Caco-2 (cell line): ENCODE measurements around the gene SCTR. TPM values are rescaled to one million over a fixed set of nuclear protein-coding genes. Genes with fewer than 3 reads are reported as not detected.

Experiments used
- BruUV-seq: library from RNA; stranded (reverse); fragments of 400-500 nt; replicated peaks from 2 replicates; lab custom pipeline; 2021; lab: Mats Ljungman, UMichigan
- CTCF ChIA-PET: fragments of 300-600 bp; sonication (Branson Sonifier 250); formaldehyde crosslinking; loops from one replicate; lab custom pipeline; 2022; ENCODE audit warnings: antibody characterized with exemption; lab: Charles Lee
- POLR2A ChIA-PET: fragments of 300-600 bp; sonication (Branson Sonifier 250); formaldehyde crosslinking; loops from one replicate; lab custom pipeline; 2022; ENCODE audit warnings: antibody characterized with exemption; lab: Charles Lee
- DNase-seq, 2 experiments: peaks; one replicate each; pipeline versions ENCODE4 v3.0.0 to v3.0.0-alpha.2; 2020 to 2022
- H3K27me3 ChIP-seq: replicated peaks from 2 replicates; pipeline ENCODE4 v1.6.0; 2011; ENCODE audit warnings: low read length; ENCODE audit not compliant: control insufficient read depth, insufficient read depth
- H3K36me3 ChIP-seq: 2 replicates; pipeline ENCODE4 v1.5.1; 2011; ENCODE audit warnings: low read length; ENCODE audit not compliant: control insufficient read depth, insufficient read depth
- H3K4me1 ChIP-seq: fragments of 250-450 bp; sonication (Bioruptor Pico); 2 replicates; pipeline ENCODE4 v1.5.1; 2020; ENCODE audit warnings: mild to moderate bottlenecking
- H3K4me3 ChIP-seq: 2 replicates; pipeline ENCODE4 v1.5.1; 2011; ENCODE audit warnings: low read depth, mild to moderate bottlenecking, control low read depth, low read length
- H3K9me3 ChIP-seq: fragments of 250-450 bp; sonication (Bioruptor Pico); 2 replicates; pipeline ENCODE4 v1.5.1; 2020; ENCODE audit warnings: mild to moderate bottlenecking, moderate library complexity
- H3K27ac Mint-ChIP-seq: one replicate; pipeline ENCODE4 v1.8.0; 2022; ENCODE audit warnings: mixed read lengths; ENCODE audit not compliant: unreplicated experiment
- H3K27me3 Mint-ChIP-seq: one replicate; pipeline ENCODE4 v1.8.0; 2022; ENCODE audit warnings: mixed read lengths; ENCODE audit not compliant: insufficient read depth, unreplicated experiment
- H3K36me3 Mint-ChIP-seq: one replicate; pipeline ENCODE4 v1.8.0; 2022; ENCODE audit warnings: mild to moderate bottlenecking, mixed read lengths; ENCODE audit not compliant: insufficient read depth, unreplicated experiment
- H3K4me1 Mint-ChIP-seq: one replicate; pipeline ENCODE4 v1.8.0; 2022; ENCODE audit warnings: low read depth, mixed read lengths; ENCODE audit not compliant: unreplicated experiment
- H3K4me3 Mint-ChIP-seq: one replicate; pipeline ENCODE4 v1.8.0; 2022; ENCODE audit warnings: mild to moderate bottlenecking, moderate library complexity, mixed read lengths; ENCODE audit not compliant: unreplicated experiment
- H3K9me3 Mint-ChIP-seq: one replicate; pipeline ENCODE4 v1.8.0; 2022; ENCODE audit warnings: mixed read lengths; ENCODE audit not compliant: unreplicated experiment
- intact Hi-C: fragments of 100-400 bp; cut with micrococcal nuclease; formaldehyde crosslinking; loops from one replicate; pipeline ENCODE4 v1.10.0; 2022; ENCODE audit not compliant: unreplicated experiment
- total RNA-seq: library from RNA; stranded (reverse); gene quantifications from 2 replicates; pipeline ENCODE4 v1.2.3, GENCODE V29; 2022
- TF ChIP-seq, protein P1 (sequence below), 2 experiments: fragments of 200-600 bp in 1 of 2; IDR thresholded peaks; 1 replicate in 1 of 2; 2 replicates in 1 of 2; pipeline versions ENCODE4 v1.5.1 to v1.8.0; 2011 to 2022; ENCODE audit warnings: antibody characterized with exemption in 1 of 2, control low read depth in 1 of 2, inconsistent platforms in 1 of 2, low read depth in 1 of 2, low read length in 1 of 2, mild to moderate bottlenecking in 1 of 2, moderate library complexity in 1 of 2; ENCODE audit not compliant: insufficient read depth in 1 of 2, severe bottlenecking in 1 of 2, unreplicated experiment in 1 of 2

SCTR gene
- total RNA-seq, 1 experiment from 2014 or later = not detected

DNA sequence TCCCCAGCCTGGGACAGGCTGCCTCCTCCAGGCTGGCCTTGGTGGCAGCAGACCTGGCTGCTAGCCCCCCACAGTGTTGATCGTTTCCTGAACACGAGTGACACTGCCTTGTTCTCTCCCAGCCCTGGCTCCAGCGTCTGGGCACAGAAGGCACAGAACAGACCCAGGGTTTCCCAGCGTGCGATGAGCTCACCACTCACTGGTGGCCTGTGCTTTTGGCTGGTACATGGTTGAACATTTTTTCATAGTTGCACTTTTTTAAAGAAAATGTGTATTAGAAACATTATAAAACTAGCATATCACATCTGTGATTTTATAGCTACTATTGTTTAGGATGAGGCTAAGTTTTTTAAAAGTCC, 40.9 kb downstream of the SCTR start:
- peak overlapping the region; percentile 56 for H3K27ac Mint-ChIP-seq
- no peaks in the 10 kb centered on the region for H3K9me3 Mint-ChIP-seq
- POLR2A ChIA-PET = no interaction called here
- no peak for DNase-seq
- CTCF ChIA-PET = no interaction called here
- no peaks in the 10 kb centered on the region for H3K36me3 ChIP-seq
- no peak overlapping the region for H3K4me3 Mint-ChIP-seq
- BruUV-seq = no TSS peak
- TF ChIP-seq, protein P1, sequence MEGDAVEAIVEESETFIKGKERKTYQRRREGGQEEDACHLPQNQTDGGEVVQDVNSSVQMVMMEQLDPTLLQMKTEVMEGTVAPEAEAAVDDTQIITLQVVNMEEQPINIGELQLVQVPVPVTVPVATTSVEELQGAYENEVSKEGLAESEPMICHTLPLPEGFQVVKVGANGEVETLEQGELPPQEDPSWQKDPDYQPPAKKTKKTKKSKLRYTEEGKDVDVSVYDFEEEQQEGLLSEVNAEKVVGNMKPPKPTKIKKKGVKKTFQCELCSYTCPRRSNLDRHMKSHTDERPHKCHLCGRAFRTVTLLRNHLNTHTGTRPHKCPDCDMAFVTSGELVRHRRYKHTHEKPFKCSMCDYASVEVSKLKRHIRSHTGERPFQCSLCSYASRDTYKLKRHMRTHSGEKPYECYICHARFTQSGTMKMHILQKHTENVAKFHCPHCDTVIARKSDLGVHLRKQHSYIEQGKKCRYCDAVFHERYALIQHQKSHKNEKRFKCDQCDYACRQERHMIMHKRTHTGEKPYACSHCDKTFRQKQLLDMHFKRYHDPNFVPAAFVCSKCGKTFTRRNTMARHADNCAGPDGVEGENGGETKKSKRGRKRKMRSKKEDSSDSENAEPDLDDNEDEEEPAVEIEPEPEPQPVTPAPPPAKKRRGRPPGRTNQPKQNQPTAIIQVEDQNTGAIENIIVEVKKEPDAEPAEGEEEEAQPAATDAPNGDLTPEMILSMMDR (IDR thresholded peaks at IDR 0.05; ENCODE audit: insufficient read depth in 1 of 2, low read depth in 1 of 2, low read length in 1 of 2, severe bottlenecking in 1 of 2, unreplicated experiment in 1 of 2) = no peak
- H3K4me1 Mint-ChIP-seq = peaks cover 29% of the 10 kb centered on the region
- H3K36me3 Mint-ChIP-seq = peaks cover 12% of the 10 kb centered on the region
- no peaks in the 10 kb centered on the region for H3K9me3 ChIP-seq
- H3K4me1 ChIP-seq = peaks cover 46% of the 10 kb centered on the region
- intact Hi-C loops = no loop called here
- H3K27me3 Mint-ChIP-seq = no peaks in the 10 kb centered on the region
- H3K27me3 ChIP-seq = no peaks in the 10 kb centered on the region
- H3K4me3 ChIP-seq = no peak overlapping the region

DNA sequence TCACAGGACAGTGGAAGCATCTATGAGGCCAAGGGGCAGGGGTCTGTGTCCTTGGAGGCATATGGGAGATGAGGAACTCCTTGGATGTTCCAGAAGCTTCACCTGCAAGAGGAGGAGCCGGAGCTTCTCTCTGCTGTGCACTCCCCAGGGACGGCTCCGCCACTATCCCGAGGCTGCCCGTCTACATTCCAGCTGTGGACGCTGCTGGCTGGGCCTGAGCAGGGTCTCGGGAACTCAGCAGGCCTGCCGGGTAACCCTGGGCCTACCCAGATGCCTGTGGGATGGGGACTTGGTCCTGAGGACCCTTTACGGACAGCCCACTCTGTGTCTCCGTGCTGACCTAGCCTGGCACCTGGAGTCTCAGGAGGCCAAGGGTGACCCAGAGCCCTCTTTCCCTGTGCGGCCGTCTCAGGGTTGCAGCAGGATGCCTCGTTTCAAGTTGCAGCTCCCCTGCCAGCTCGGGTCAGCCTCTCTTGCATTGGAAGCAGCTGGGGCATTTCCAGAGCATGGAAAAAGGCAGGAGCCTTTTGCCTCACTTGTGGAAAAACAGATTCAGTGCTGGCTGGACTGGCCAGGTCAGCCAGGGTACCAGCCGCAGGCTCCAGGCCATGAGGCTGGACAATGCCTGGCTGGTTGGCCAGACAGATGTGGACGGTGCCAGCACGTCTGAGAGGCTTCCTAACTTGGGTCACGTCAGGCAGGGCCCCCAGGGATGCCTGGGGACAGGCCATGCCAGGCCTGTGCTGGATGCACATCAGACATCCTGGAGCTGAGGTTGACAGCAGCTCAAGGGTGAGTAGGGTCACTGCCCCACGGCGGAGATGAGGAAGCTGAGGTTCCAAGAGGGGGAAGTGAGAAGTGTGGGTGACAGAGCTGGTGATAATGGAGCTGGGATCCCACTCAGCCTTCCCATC, 41.5 kb downstream of the SCTR start:
- peak in 1 of 2 experiments; percentile 31 for DNase-seq
- Mint-ChIP-seq H3K9me3 (no peaks in the 10 kb centered on the region), H3K27ac (peak overlapping the region; percentile 15), H3K27me3 (no peaks in the 10 kb centered on the region), H3K36me3 (peaks cover 7% of the 10 kb centered on the region), H3K4me1 (peaks cover 22% of the 10 kb centered on the region), H3K4me3 (no peak overlapping the region)
- intact Hi-C loops = no loop called here
- no peaks in the 10 kb centered on the region for H3K36me3 ChIP-seq
- H3K4me3 ChIP-seq = no peak overlapping the region
- BruUV-seq = no TSS peak
- H3K27me3 ChIP-seq = no peaks in the 10 kb centered on the region
- peaks cover 39% of the 10 kb centered on the region for H3K4me1 ChIP-seq
- CTCF ChIA-PET = no interaction called here
- TF ChIP-seq, protein P1 (IDR thresholded peaks at IDR 0.05; ENCODE audit: insufficient read depth in 1 of 2, low read depth in 1 of 2, low read length in 1 of 2, severe bottlenecking in 1 of 2, unreplicated experiment in 1 of 2) = no peak
- POLR2A ChIA-PET = no interaction called here
- H3K9me3 ChIP-seq = no peaks in the 10 kb centered on the region

DNA sequence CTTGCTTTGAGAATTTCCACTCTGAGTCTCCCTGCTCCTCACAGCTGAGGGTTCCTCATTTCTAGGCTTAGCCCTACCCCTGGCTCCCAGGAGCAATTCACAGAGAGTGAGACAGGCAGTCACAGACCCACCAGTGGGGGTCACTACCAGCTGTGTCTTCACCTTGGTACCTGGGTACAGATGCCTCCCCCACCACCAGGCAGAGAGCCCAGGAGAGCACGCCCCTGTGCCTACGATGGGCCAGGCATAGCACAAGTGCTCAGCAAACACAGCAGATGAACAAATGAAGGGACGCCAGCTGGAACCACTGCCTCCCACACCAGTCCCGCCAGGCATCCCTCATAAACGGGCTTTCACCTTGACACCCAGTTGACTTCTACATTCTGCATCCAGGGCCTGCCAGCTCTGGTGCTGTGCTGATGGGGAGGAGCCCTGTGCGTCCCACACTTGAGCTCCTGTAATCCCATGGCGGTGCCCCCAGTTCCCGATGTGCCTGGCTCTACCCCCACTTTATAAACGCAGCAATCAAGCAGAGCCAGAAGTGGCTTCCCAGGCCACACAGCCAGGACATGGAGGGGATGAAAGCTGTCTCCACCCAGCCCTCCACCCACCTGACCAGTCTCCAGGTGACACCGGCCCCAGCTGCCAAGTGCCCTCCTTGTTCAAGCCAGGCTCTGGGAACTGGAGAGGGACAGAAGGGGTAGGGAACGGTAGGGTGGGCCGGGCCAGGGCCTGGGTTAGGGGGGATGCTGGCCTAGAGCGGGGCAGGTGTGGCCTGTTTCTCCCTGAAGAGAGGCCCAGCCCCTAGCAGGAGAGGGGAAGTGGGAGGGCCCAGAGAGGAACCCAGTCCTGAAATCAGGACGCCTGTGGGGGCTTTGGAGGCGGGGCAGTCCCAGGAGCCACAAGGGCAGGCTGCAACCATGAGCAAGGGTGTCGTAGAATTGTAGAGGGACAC, 42.5 kb downstream of the SCTR start:
- POLR2A ChIA-PET = no interaction called here

More for the DNA sequence above, 42.5 kb downstream of the SCTR start:
- Histone ChIP-seq H3K36me3 (no peaks in the 10 kb centered on the region), H3K4me1 (peaks cover 30% of the 10 kb centered on the region), H3K4me3 (no peak overlapping the region), H3K27me3 (no peaks in the 10 kb centered on the region), H3K9me3 (no peaks in the 10 kb centered on the region)
- no peak overlapping the region for H3K4me3 Mint-ChIP-seq
- intact Hi-C loops = no loop called here
- no peaks in the 10 kb centered on the region for H3K27me3 Mint-ChIP-seq
- no peaks in the 10 kb centered on the region for H3K9me3 Mint-ChIP-seq
- peaks cover 15% of the 10 kb centered on the region for H3K4me1 Mint-ChIP-seq
- TF ChIP-seq, protein P1 (IDR thresholded peaks at IDR 0.05; ENCODE audit: insufficient read depth in 1 of 2, low read depth in 1 of 2, low read length in 1 of 2, severe bottlenecking in 1 of 2, unreplicated experiment in 1 of 2) = no peak
- no peak for DNase-seq
- CTCF ChIA-PET = interaction anchor here (0.7 kb wide), 1 partner anchor 15 kb away, joined by 3 read pairs; no protein-coding TSS in a partner anchor
- no TSS peak for BruUV-seq
- peaks cover 5% of the 10 kb centered on the region for H3K36me3 Mint-ChIP-seq
- H3K27ac Mint-ChIP-seq = peak overlapping the region; percentile 15
